RWPE1 (cell line): ENCODE measurements around the gene ARHGEF3.

Experiments
- CTCF ChIA-PET: fragments of 350-600 bp; sonication (Branson Sonifier 250); formaldehyde crosslinking; extraction: SDS; loops from one replicate; lab custom pipeline; 2021; lab: Yijun Ruan, JAX
- POLR2A ChIA-PET: fragments of 400-600 bp; formaldehyde crosslinking; extraction: SDS; loops from one replicate; lab custom pipeline; 2020; ENCODE audit warnings: antibody characterized with exemption; ENCODE audit not compliant: low non-redundant PET; lab: Yijun Ruan, JAX
- DNase-seq: peaks from one replicate; pipeline ENCODE4 v3.0.0; 2012; ENCODE audit warnings: low spot score
- H3K27ac ChIP-seq: fragments of 450-650 bp; 2 replicates; pipeline ENCODE4 v1.5.1; 2017
- CTCF ChIP-seq: fragments of 450-650 bp; conservative IDR thresholded peaks from 2 replicates; pipeline ENCODE4 v1.5.1; 2017; ENCODE audit warnings: low read depth, mild to moderate bottlenecking

ARHGEF3 gene, protein sequence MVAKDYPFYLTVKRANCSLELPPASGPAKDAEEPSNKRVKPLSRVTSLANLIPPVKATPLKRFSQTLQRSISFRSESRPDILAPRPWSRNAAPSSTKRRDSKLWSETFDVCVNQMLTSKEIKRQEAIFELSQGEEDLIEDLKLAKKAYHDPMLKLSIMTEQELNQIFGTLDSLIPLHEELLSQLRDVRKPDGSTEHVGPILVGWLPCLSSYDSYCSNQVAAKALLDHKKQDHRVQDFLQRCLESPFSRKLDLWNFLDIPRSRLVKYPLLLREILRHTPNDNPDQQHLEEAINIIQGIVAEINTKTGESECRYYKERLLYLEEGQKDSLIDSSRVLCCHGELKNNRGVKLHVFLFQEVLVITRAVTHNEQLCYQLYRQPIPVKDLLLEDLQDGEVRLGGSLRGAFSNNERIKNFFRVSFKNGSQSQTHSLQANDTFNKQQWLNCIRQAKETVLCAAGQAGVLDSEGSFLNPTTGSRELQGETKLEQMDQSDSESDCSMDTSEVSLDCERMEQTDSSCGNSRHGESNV

GRCh38 chr3:56801662-56802377 lies at the start of gene ARHGEF3:
ARHGEF3 (minus strand) TSS chr3:56801949; CDS start chr3:56801798, 151 bp downstream.
- peak; percentile 82 for DNase-seq
- peak; percentile 71 for TF ChIP-seq CTCF
- H3K27ac ChIP-seq, result peak within 1 kb of the TSS; percentile 26
- POLR2A ChIA-PET, result no interaction called here
- CTCF ChIA-PET, result interaction anchor here (0.6 to 1.1 kb wide), 3 partner anchors 10 to 326 kb away, joined by 3 to 4 read pairs (median 3); no protein-coding TSS in a partner anchor

DNA sequence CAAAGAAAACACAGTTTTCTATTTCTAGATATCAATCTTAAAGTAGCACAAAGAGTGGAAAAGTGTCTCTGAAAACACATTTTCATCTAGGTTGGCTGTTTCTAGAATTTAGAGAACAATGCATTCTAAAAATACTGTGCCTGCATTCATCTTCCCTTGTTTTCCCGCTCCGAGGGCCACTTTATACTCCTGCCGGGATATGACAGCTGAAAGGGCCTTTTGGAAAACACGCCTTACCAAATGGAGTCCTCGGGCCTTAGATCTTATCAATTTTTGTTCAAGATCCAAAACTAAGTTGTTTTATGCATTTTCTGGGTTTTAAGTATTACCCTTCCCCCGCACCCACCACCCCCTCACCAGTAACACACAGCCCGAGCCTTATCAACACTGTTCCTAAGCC lies 47.9 kb upstream of the ARHGEF3 start:
- POLR2A ChIA-PET, result no interaction called here
- H3K27ac ChIP-seq, result no peak overlapping the region
- no peak for DNase-seq
- CTCF ChIA-PET, result no interaction called here
- no peak for TF ChIP-seq CTCF

DNA sequence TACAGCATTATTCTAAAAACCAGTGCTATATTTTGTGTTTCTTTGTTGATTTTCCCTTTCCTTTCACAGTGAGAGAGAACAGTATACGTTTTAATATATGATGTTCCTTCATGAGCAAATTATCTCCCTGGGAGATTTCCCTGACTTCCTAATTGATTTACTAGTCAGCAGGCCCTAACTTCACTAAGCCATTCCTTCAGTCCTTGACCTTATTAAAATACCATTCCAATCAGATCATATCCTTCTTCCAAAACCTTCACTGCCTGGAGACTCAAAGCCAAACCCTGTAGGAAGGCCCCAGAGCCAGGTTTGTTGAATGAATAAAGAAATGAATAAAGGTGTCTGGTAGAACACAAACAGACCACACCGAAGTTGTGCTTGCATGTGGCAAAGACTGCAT lies 43.8 kb upstream of the ARHGEF3 start:
- POLR2A ChIA-PET, result no interaction called here
- CTCF ChIA-PET, result no interaction called here
- no peak overlapping the region for H3K27ac ChIP-seq
- no peak for DNase-seq
- TF ChIP-seq CTCF, result no peak

GRCh38 chr3:56844536-56844935 lies 42.8 kb upstream of the ARHGEF3 start:
- ChIA-PET CTCF (no interaction called here), POLR2A (no interaction called here)
- TF ChIP-seq CTCF, result no peak
- DNase-seq, result no peak
- H3K27ac ChIP-seq, result no peak overlapping the region

DNA sequence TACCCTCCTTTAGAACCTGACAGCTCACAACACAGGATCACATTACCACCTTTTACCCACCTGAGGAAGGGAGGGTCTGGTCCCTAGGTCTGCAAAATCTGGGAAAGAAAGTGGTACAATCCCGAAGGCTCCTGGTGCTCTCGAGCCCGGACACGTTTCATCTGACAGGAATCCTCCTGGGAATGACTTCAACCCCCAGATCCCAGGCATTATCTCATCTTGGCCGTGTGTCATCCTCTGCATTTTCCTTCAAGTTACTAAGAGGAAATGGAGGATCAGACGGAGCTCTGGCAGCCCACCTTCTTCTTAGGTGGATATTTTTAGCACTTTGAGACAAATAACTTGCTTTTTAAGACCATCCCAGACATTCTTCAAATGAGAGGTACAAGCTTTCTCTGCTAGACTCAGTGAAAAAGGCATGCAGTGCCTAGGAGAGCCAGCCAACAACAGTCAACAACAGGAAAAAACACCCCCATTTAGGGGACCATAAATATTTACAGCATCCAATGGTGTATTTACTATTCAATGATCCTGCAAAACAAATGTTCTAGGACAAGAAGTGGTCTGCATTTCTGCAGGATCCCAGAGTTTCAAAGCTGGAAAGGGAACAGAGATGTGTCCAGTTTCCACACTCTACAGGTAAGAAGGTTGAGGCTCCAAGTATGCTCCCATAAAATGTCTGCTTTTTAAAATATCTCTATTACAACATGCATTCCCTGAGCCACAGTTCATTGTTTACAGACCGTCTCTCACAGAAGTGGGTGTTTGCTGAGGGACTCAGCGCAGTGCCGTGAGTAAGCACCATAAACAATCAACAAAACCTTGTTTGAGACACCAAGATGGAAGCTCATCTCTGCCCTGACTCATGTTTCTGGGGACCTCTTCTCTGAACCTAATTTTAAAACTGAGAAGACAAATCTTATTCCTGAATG lies 38.3 kb upstream of the ARHGEF3 start:
- TF ChIP-seq CTCF, result no peak
- H3K27ac ChIP-seq, result peak overlapping the region; percentile 48; the same call in 1 of the 2 replicates
- ChIA-PET CTCF (interaction anchor here (0.8 kb wide), 1 partner anchor 891 kb away, joined by 4 read pairs; no protein-coding TSS in a partner anchor), POLR2A (no interaction called here)
- peak; percentile 49 for DNase-seq
